ENCODE data around the gene FARS2. TPM values are rescaled to one million over a fixed set of nuclear protein-coding genes. Genes with fewer than 3 reads are reported as not detected.
A peak's percentile ranks its signal among the peaks of the same experiment; 100 is the strongest.

Gene FARS2
- 10 to 100 TPM; 16.7 to 27.4 (median 22.6) TPM for total RNA-seq
- polyA plus RNA-seq, result 10 to 100 TPM in 2 of 3 donors, 1 to 10 TPM in 1; 9.0 to 13.3 (median 11.2) TPM
- long read RNA-seq, donor 1, partial matches to known transcripts, result 9 of 11 reads
- long read RNA-seq, donor 1, other reads (novel, unspliced or antisense), result 0 of 11 reads
- long read RNA-seq, donor 2, partial matches to known transcripts, result 0 of 3 reads
- long read RNA-seq, donor 2, other reads (novel, unspliced or antisense), result 0 of 3 reads

DNA sequence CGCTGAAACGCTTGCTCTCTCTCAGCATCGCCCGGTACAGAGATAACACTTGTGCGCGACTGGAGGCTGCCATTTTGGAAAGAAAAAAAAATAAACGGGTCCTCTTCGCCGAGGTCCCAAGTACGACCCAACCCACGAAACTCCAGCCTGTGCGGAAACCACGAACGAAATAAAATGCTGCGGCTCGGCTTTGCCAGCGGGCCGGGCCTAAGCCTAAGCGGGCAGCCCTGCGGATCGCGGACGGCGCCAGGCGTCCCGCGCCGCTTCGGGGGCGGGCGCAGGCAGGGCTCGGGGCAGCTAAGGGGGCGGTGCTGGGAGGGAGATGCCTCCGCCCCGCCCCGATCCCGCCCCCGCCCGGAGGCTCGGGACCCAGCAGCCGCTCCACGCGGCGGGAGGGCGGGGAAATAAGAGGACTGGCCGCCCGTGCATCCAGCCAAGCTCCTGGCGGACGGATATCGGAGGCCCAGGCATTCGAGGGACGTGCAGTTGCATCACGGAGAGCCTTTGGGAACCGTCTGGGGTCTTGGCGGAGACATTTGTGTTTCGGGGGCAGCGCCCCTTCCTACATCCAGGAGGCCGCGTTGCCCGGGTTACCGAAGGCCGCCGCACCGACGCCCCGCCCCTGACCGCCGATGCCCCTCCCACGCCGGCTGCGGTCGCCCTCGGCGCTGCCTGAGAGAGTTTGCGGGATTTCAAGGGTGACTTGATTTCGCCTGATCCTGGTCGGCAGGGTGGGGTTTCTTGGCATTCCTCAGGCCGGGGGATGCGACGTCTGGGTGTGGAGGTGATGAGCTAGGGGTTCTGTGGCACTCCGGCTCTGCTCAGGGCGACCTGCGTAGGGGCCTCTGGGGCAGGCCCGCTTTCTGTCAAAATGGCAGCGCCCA is at the start of gene FARS2, which contains the start of gene LYRM4:
Gene FARS2, plus strand, starts transcription at position 853 of the 884 bp plus-strand sequence.
Gene LYRM4, minus strand, starts transcription at position 290 of the 884 bp plus-strand sequence. Its CDS starts 217 bp downstream, at position 73.
- intact Hi-C loops (cut with DNase I; ENCODE audit: low total_unique reads), result no loop called here
- TF ChIP-seq POLR2A (IDR thresholded peaks at IDR 0.05) (no peak), POLR2AphosphoS5 (IDR thresholded peaks at IDR 0.05) (peak; percentile 59 to 85 (median 81))
- TF ChIP-seq, protein P1, sequence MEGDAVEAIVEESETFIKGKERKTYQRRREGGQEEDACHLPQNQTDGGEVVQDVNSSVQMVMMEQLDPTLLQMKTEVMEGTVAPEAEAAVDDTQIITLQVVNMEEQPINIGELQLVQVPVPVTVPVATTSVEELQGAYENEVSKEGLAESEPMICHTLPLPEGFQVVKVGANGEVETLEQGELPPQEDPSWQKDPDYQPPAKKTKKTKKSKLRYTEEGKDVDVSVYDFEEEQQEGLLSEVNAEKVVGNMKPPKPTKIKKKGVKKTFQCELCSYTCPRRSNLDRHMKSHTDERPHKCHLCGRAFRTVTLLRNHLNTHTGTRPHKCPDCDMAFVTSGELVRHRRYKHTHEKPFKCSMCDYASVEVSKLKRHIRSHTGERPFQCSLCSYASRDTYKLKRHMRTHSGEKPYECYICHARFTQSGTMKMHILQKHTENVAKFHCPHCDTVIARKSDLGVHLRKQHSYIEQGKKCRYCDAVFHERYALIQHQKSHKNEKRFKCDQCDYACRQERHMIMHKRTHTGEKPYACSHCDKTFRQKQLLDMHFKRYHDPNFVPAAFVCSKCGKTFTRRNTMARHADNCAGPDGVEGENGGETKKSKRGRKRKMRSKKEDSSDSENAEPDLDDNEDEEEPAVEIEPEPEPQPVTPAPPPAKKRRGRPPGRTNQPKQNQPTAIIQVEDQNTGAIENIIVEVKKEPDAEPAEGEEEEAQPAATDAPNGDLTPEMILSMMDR (IDR thresholded peaks at IDR 0.05 in 8 of 11, conservative IDR thresholded peaks at IDR 0.05 in 3 of 11), result peak in 8 of 11 experiments; percentile 9 to 70 (median 32)

GRCh38 chr6:5213836-5214235 is 47.5 kb upstream of the FARS2 start:
- H3K4me1 ChIP-seq, result peaks cover 0 to 17% (median 7%) of the 10 kb centered on the region in 6 donors
- no peaks in the 10 kb centered on the region for H3K27me3 ChIP-seq (replicated peaks in 1 of 7)
- no peak overlapping the region for H3K27ac ChIP-seq
- no peak overlapping the region for H3K4me3 ChIP-seq
- TF ChIP-seq, protein P1 (IDR thresholded peaks at IDR 0.05 in 8 of 11, conservative IDR thresholded peaks at IDR 0.05 in 3 of 11), result peak in 1 of 11 experiments; percentile 16
- no peak for TF ChIP-seq POLR2A (IDR thresholded peaks at IDR 0.05)
- WGBS, 5 donors, result 81 to 98% (median 87%) methylated on average over 8 of the region's 8 CpGs
- no peaks in the 10 kb centered on the region for H3K9me3 ChIP-seq
- intact Hi-C loops (cut with DNase I; ENCODE audit: low total_unique reads), result no loop called here
- H3K36me3 ChIP-seq, result peaks cover 0 to 20% (median 2%) of the 10 kb centered on the region in 6 donors
- no peak for DNase-seq

More for the DNA sequence above, at the start of gene FARS2, which contains the start of gene LYRM4:
- H3K27ac ChIP-seq, result peak within 1 kb of the TSS; percentile 95 to 98 (median 98)
- H3K9me3 ChIP-seq, result no peaks in the 10 kb centered on the region
- peak within 1 kb of the TSS; percentile 75 to 99 (median 91) for H3K4me3 ChIP-seq
- H3K36me3 ChIP-seq, result peaks cover 0 to 3% (median 0%) of the 10 kb centered on the region in 6 donors
- DNase-seq, result peak; percentile 98
- WGBS, 5 donors, result 0 to 1% (median 0%) methylated on average over 36 to 85 of the region's 85 CpGs
- H3K4me1 ChIP-seq, result peaks cover 15 to 52% (median 33%) of the 10 kb centered on the region in 6 donors
- H3K27me3 ChIP-seq (replicated peaks in 1 of 7), result no peaks in the 10 kb centered on the region

- H3K9me3 ChIP-seq, result no peaks in the 10 kb centered on the region
- no peak for TF ChIP-seq POLR2A (IDR thresholded peaks at IDR 0.05)
- TF ChIP-seq, protein P1 (IDR thresholded peaks at IDR 0.05 in 8 of 11, conservative IDR thresholded peaks at IDR 0.05 in 3 of 11), result peak in 9 of 11 experiments; percentile 16 to 60 (median 53)
- no peak overlapping the region for H3K4me3 ChIP-seq
- intact Hi-C loops (cut with DNase I; ENCODE audit: low total_unique reads), result no loop called here
- H3K27ac ChIP-seq, result no peak overlapping the region
- H3K27me3 ChIP-seq (replicated peaks in 1 of 7), result no peaks in the 10 kb centered on the region
- H3K36me3 ChIP-seq, result peaks cover 0 to 20% (median 2%) of the 10 kb centered on the region in 6 donors
- H3K4me1 ChIP-seq, result peaks cover 0 to 17% (median 7%) of the 10 kb centered on the region in 6 donors
- DNase-seq, result no peak
- 59 to 72% (median 70%) methylated on average over 10 of the region's 10 CpGs for WGBS, 5 donors
These were observed 46.7 kb upstream of the FARS2 start for GRCh38 chr6:5214570-5215052.

All from spleen (tissue), 13 donors.